ENCODE measurements around the gene HM13.

Gene HM13

GRCh38 chr20:31615416-31615815, 101.2 kb downstream of the HM13 start:
- no peak for DNase-seq

DNA sequence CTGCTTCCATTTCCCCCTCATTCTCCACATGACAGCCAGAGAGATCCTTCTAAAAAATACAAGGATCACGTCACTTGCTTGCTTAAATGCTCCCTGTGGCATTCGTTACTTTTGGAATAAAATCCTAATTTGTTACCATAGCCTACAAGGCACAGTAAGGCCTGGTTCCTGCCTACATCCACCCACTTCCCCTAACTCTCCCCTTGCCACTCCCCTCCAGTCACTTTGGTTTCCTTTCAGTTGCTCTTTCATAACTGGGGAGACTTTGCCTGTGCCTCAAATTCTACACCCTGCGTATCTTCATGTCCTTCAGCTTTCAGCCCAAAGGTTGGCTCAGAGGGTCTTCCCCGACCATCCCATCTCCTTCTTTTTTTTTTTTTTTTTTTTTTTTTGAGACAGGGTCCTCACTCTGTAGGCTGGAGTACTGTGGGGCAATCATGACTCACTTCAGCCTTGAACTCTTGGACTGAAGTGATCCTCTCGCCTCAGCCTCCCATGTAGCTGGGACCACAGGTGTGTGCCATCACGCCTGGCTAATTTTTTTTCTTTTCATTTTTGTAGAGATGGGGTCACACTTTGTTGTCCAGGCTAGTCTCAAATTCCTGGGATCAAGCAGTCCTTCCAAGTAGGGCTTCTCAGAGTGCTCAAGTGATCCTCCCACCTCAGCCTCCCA, 103.3 kb downstream of the HM13 start:
- no peak for DNase-seq

All from stimulated activated naive CD4-positive, alpha-beta T cell treated with Interleukin-2 at 50 U/mL for 16 hours (primary cell).